Measurements from ENCODE around the gene PRDM2. TPM values are rescaled to one million over a fixed set of nuclear protein-coding genes. Genes with fewer than 3 reads are reported as not detected.

PRDM2 gene
- total and polyA plus RNA-seq, 2 of the 13 experiments (the other 11 are each of a cell fraction or from before 2014, with no cell fraction given): 4.0 to 6.5 TPM

DNA sequence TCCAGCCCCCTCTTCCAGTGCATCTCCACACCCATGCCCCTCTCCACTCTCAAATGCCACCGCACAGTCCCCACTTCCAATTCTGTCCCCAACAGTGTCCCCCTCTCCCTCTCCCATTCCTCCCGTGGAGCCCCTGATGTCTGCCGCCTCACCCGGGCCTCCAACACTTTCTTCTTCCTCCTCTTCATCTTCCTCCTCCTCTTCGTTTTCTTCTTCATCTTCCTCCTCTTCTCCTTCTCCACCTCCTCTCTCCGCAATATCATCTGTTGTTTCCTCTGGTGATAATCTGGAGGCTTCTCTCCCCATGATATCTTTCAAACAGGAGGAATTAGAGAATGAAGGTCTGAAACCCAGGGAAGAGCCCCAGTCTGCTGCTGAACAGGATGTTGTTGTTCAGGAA is 80.8 kb downstream of the PRDM2 start:
- H3K79me2 ChIP-seq (ENCODE audit: insufficient read depth, low read length): no peaks in the 10 kb centered on the region
- CTCF ChIA-PET (ENCODE audit: low intra/inter-chr PET ratio, low total read pairs): no interaction called here

More for the DNA sequence above, 80.8 kb downstream of the PRDM2 start:
- Histone ChIP-seq H3K27ac (ENCODE audit: extremely low read length, insufficient read depth, low read length) (no peak overlapping the region), H4K20me1 (ENCODE audit: insufficient read depth, low read length) (no peaks in the 10 kb centered on the region), H3K9ac (ENCODE audit: insufficient read depth, low read depth, low read length) (no peak overlapping the region), H3K27me3 (ENCODE audit: control insufficient read depth in 1 of 2, insufficient read depth in 2 of 2, low read length in 2 of 2) (no peaks in the 10 kb centered on the region), H2AFZ (ENCODE audit: low read length) (no peak overlapping the region), H3K4me2 (ENCODE audit: low read depth, low read length) (no peak overlapping the region), H3K36me3 (replicated peaks in 1 of 2; ENCODE audit: control insufficient read depth in 1 of 2, insufficient read depth in 2 of 2, low read length in 2 of 2) (peaks cover 11 to 55% of the 10 kb centered on the region in 2 experiments), H3K9me3 (ENCODE audit: low read length) (no peaks in the 10 kb centered on the region), H3K4me1 (ENCODE audit: insufficient read depth, low read length) (no peaks in the 10 kb centered on the region), H3K4me3 (replicated peaks in 1 of 3; ENCODE audit: insufficient read depth in 1 of 3, low read depth in 2 of 3, low read length in 3 of 3) (no peak overlapping the region)
- in situ Hi-C loops (cut with HindIII; ENCODE audit: extremely low pct_ligation_motif_present, low pct_unique_long_range_greater_than_20kb) (no loop called here), intact Hi-C loops (cut with micrococcal nuclease; ENCODE audit: unreplicated experiment) (no loop called here)
- no peak for DNase-seq (ENCODE audit: low spot score)
- BruUV-seq (replicated peaks): no TSS peak
- no peak for FAIRE-seq
- TF ChIP-seq, protein P1, sequence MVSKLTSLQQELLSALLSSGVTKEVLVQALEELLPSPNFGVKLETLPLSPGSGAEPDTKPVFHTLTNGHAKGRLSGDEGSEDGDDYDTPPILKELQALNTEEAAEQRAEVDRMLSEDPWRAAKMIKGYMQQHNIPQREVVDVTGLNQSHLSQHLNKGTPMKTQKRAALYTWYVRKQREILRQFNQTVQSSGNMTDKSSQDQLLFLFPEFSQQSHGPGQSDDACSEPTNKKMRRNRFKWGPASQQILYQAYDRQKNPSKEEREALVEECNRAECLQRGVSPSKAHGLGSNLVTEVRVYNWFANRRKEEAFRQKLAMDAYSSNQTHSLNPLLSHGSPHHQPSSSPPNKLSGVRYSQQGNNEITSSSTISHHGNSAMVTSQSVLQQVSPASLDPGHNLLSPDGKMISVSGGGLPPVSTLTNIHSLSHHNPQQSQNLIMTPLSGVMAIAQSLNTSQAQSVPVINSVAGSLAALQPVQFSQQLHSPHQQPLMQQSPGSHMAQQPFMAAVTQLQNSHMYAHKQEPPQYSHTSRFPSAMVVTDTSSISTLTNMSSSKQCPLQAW (CRISPR knock-in tag; IDR thresholded peaks at IDR 0.05): no peak
- TF ChIP-seq ZNF530 (CRISPR knock-in tag; IDR thresholded peaks at IDR 0.05; ENCODE audit: low read depth) (no peak), CENPX (CRISPR knock-in tag; IDR thresholded peaks at IDR 0.05) (no peak), IKZF4 (CRISPR knock-in tag; IDR thresholded peaks at IDR 0.05; ENCODE audit: borderline replicate concordance, low read depth, not compliant biosample characterization) (no peak), HNF1A (IDR thresholded peaks at IDR 0.05; ENCODE audit: low read depth) (no peak), HNF1A (CRISPR knock-in tag; IDR thresholded peaks at IDR 0.05; ENCODE audit: borderline replicate concordance) (no peak), HMG20A (CRISPR knock-in tag; IDR thresholded peaks at IDR 0.05; ENCODE audit: borderline replicate concordance) (no peak), ZBTB21 (CRISPR knock-in tag; IDR thresholded peaks at IDR 0.05) (no peak), ZNF839 (CRISPR knock-in tag; IDR thresholded peaks at IDR 0.05; ENCODE audit: borderline replicate concordance) (no peak), NCOA1 (CRISPR knock-in tag; IDR thresholded peaks at IDR 0.05) (no peak), CENPBD1 (CRISPR knock-in tag; IDR thresholded peaks at IDR 0.05; ENCODE audit: borderline replicate concordance, low read depth) (no peak), HNRNPLL (IDR thresholded peaks at IDR 0.05; ENCODE audit: low read depth, low read length, poor library complexity, severe bottlenecking) (no peak), SRSF4 (IDR thresholded peaks at IDR 0.05; ENCODE audit: low read depth, low read length, poor library complexity, severe bottlenecking) (no peak), ZNF501 (CRISPR knock-in tag; IDR thresholded peaks at IDR 0.05) (no peak)
- TF ChIP-seq, protein P2, sequence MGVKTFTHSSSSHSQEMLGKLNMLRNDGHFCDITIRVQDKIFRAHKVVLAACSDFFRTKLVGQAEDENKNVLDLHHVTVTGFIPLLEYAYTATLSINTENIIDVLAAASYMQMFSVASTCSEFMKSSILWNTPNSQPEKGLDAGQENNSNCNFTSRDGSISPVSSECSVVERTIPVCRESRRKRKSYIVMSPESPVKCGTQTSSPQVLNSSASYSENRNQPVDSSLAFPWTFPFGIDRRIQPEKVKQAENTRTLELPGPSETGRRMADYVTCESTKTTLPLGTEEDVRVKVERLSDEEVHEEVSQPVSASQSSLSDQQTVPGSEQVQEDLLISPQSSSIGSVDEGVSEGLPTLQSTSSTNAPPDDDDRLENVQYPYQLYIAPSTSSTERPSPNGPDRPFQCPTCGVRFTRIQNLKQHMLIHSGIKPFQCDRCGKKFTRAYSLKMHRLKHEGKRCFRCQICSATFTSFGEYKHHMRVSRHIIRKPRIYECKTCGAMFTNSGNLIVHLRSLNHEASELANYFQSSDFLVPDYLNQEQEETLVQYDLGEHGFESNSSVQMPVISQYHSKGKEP (CRISPR knock-in tag; IDR thresholded peaks at IDR 0.05): no peak
- WGBS (ENCODE audit: low lambda C conversion rate): 98% methylated on average over 6 of the region's 6 CpGs
- POLR2A ChIA-PET: no interaction called here
- no peak for ATAC-seq

Measured in HepG2 (cell line).